Bronchial epithelial cell (primary cell): ENCODE measurements around the gene NLGN1. TPM values are rescaled to one million over a fixed set of nuclear protein-coding genes. Genes with fewer than 3 reads are reported as not detected.

Experiments
- DNase-seq: peaks from one replicate; pipeline ENCODE4 v3.0.0-alpha.2; 2010; ENCODE audit warnings: low read depth
- FAIRE-seq: peaks from 2 replicates; lab custom pipeline; 2011; peaks lifted over from hg19 to GRCh38; lab: Jason Lieb, UNC
- H3K27me3 ChIP-seq: 2 replicates; pipeline ENCODE4 v1.5.1; 2011; ENCODE audit warnings: low read length; ENCODE audit not compliant: control insufficient read depth, insufficient read depth
- H3K36me3 ChIP-seq: 2 replicates; pipeline ENCODE4 v1.5.1; 2011; ENCODE audit warnings: low read length; ENCODE audit not compliant: control insufficient read depth, insufficient read depth
- H3K4me3 ChIP-seq: 2 replicates; pipeline ENCODE4 v1.5.1; 2011; ENCODE audit warnings: mild to moderate bottlenecking, low read depth, low read length, control low read depth
- CTCF ChIP-seq: IDR thresholded peaks from 2 replicates; pipeline ENCODE4 v1.5.1; 2011; ENCODE audit warnings: mild to moderate bottlenecking, moderate library complexity, low read length, control low read depth, inconsistent platforms; ENCODE audit not compliant: insufficient read depth, severe bottlenecking
- total RNA-seq: library from RNA; depleted of rRNA; stranded (reverse); fragments of >200 nt; gene quantifications from 2 replicates; pipeline ENCODE4 v1.2.1, GENCODE V29; 2014

Gene NLGN1
- total RNA-seq, 1 donor from 2014 or later = under 0.01 TPM

GRCh38 chr3:173958805-173959204 lies 561.3 kb downstream of the NLGN1 start:
- no peak for FAIRE-seq
- no peak for TF ChIP-seq CTCF
- Histone ChIP-seq H3K4me3 (no peak overlapping the region), H3K36me3 (no peaks in the 10 kb centered on the region), H3K27me3 (no peaks in the 10 kb centered on the region)
- no peak for DNase-seq

- DNase-seq = no peak
- Histone ChIP-seq H3K36me3 (no peaks in the 10 kb centered on the region), H3K4me3 (no peak overlapping the region), H3K27me3 (no peaks in the 10 kb centered on the region)
- no peak for FAIRE-seq
- no peak for TF ChIP-seq CTCF
These were observed 572.7 kb downstream of the NLGN1 start for GRCh38 chr3:173970281-173970680.

- H3K36me3 ChIP-seq = no peaks in the 10 kb centered on the region
- no peaks in the 10 kb centered on the region for H3K27me3 ChIP-seq
- DNase-seq = no peak
- no peak for TF ChIP-seq CTCF
- FAIRE-seq = no peak
- no peak overlapping the region for H3K4me3 ChIP-seq
These were observed 578.7 kb downstream of the NLGN1 start for GRCh38 chr3:173976281-173976680.

GRCh38 chr3:173977747-173978146 lies 580.2 kb downstream of the NLGN1 start:
- FAIRE-seq (no peak), DNase-seq (peak; percentile 77)
- TF ChIP-seq CTCF = no peak
- Histone ChIP-seq H3K27me3 (no peaks in the 10 kb centered on the region), H3K36me3 (no peaks in the 10 kb centered on the region), H3K4me3 (no peak overlapping the region)

- peak; percentile 38 for DNase-seq
- FAIRE-seq = no peak
- no peak for TF ChIP-seq CTCF
- H3K36me3 ChIP-seq = no peaks in the 10 kb centered on the region
- H3K27me3 ChIP-seq = no peaks in the 10 kb centered on the region
- H3K4me3 ChIP-seq = no peak overlapping the region
These were observed 585.8 kb downstream of the NLGN1 start for GRCh38 chr3:173983343-173983742.

GRCh38 chr3:173986861-173987410 lies 589.4 kb downstream of the NLGN1 start:
- H3K4me3 ChIP-seq = no peak overlapping the region
- TF ChIP-seq CTCF = no peak
- H3K36me3 ChIP-seq = no peaks in the 10 kb centered on the region

More at GRCh38 chr3:173986861-173987410, 589.4 kb downstream of the NLGN1 start:
- no peaks in the 10 kb centered on the region for H3K27me3 ChIP-seq
- no peak for FAIRE-seq
- DNase-seq = no peak
